ENCODE results near the gene TUBGCP4. TPM values are rescaled to one million over a fixed set of nuclear protein-coding genes. Genes with fewer than 3 reads are reported as not detected.

Gene TUBGCP4
- total RNA-seq, 1 donor from 2014 or later, result 11.3 TPM

Other genes with a start within 250 kb of the TUBGCP4 start
- 18.0 and 31.0 TPM in 2 replicates for gene TMEM62, start 237.5 kb upstream of the TUBGCP4 start, total RNA-seq
- 45.2 and 48.3 TPM in 2 replicates for gene CCNDBP1, start 185.7 kb upstream of the TUBGCP4 start, total RNA-seq
- gene EPB42, start 150.1 kb upstream of the TUBGCP4 start, total RNA-seq, result not detected in 2 replicates
- not detected in 2 replicates for gene TGM5, start 104.2 kb upstream of the TUBGCP4 start, total RNA-seq
- gene TGM7, start 68.8 kb upstream of the TUBGCP4 start, total RNA-seq, result not detected in 2 replicates
- 2.6 and 6.7 TPM in 2 replicates for gene LCMT2, start 40.5 kb upstream of the TUBGCP4 start, total RNA-seq
- 5.7 and 14.5 TPM in 2 replicates for gene ZSCAN29, start 58 bp upstream of the TUBGCP4 start, total RNA-seq
- 41.6 and 62.0 TPM in 2 replicates for gene TP53BP1, start 122.1 kb downstream of the TUBGCP4 start, total RNA-seq
- 9.4 and 10.8 TPM in 2 replicates for gene MAP1A, start 146.5 kb downstream of the TUBGCP4 start, total RNA-seq
- gene PPIP5K1, start 219.1 kb downstream of the TUBGCP4 start, total RNA-seq, result 10.8 and 13.1 TPM in 2 replicates
- not detected in 2 replicates for gene CKMT1B, start 222.9 kb downstream of the TUBGCP4 start, total RNA-seq
- gene STRC, start 247.7 kb downstream of the TUBGCP4 start, total RNA-seq, result 0.15 TPM in 1 of 2 replicates, not detected in the other